Anterior cingulate cortex (tissue), 58 donors: ENCODE results near the gene NELFA.

ENCODE experiments used
- DNase-seq, 58 donors: peaks; one replicate each; lab custom pipeline; 2025; lab: John Stamatoyannopoulos, UW

NELFA gene

GRCh38 chr4:1948232-1948631, 60.5 kb downstream of the NELFA start:
- DNase-seq, result no peak

- DNase-seq, result no peak
Observed at GRCh38 chr4:1945912-1946311, 62.9 kb downstream of the NELFA start.

- DNase-seq, result peak in 8 of 58 donors; percentile 6 to 47 (median 15)
Observed at GRCh38 chr4:1945124-1945895, 63.5 kb downstream of the NELFA start.

GRCh38 chr4:1943928-1944327, 64.8 kb downstream of the NELFA start:
- no peak for DNase-seq

- DNase-seq, result no peak
Observed at GRCh38 chr4:1940566-1940965, 68.2 kb downstream of the NELFA start.

GRCh38 chr4:1939664-1940509, 68.9 kb downstream of the NELFA start:
- no peak for DNase-seq

GRCh38 chr4:1938027-1938426, 70.7 kb downstream of the NELFA start:
- no peak for DNase-seq

GRCh38 chr4:1937550-1937949, 71.2 kb downstream of the NELFA start:
- DNase-seq, result no peak

GRCh38 chr4:1933700-1934099, 75.1 kb downstream of the NELFA start:
- DNase-seq, result no peak

- DNase-seq, result no peak
Observed at GRCh38 chr4:1932736-1933135, 76.0 kb downstream of the NELFA start.
